Measurements from ENCODE around the gene CDCA7.

GRCh38 chr2:173339807-173340206 lies 14.9 kb upstream of the CDCA7 start:
- TF ChIP-seq, protein P1, sequence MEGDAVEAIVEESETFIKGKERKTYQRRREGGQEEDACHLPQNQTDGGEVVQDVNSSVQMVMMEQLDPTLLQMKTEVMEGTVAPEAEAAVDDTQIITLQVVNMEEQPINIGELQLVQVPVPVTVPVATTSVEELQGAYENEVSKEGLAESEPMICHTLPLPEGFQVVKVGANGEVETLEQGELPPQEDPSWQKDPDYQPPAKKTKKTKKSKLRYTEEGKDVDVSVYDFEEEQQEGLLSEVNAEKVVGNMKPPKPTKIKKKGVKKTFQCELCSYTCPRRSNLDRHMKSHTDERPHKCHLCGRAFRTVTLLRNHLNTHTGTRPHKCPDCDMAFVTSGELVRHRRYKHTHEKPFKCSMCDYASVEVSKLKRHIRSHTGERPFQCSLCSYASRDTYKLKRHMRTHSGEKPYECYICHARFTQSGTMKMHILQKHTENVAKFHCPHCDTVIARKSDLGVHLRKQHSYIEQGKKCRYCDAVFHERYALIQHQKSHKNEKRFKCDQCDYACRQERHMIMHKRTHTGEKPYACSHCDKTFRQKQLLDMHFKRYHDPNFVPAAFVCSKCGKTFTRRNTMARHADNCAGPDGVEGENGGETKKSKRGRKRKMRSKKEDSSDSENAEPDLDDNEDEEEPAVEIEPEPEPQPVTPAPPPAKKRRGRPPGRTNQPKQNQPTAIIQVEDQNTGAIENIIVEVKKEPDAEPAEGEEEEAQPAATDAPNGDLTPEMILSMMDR (IDR thresholded peaks at IDR 0.05; ENCODE audit: poor library complexity, severe bottlenecking), result no peak
- no peak for TF ChIP-seq TAF1 (IDR thresholded peaks at IDR 0.05; ENCODE audit: low read depth)
- TF ChIP-seq SMC3 (conservative IDR thresholded peaks at IDR 0.05; ENCODE audit: poor library complexity), result no peak
- TF ChIP-seq POLR2AphosphoS5 (IDR thresholded peaks at IDR 0.05), result no peak
- no peak for TF ChIP-seq RAD21 (conservative IDR thresholded peaks at IDR 0.05)
- TF ChIP-seq MXI1 (conservative IDR thresholded peaks at IDR 0.05; ENCODE audit: poor library complexity, severe bottlenecking), result no peak
- no peak for TF ChIP-seq EP300 (conservative IDR thresholded peaks at IDR 0.05; ENCODE audit: poor library complexity, severe bottlenecking)
- no peak for TF ChIP-seq EZH2 (IDR thresholded peaks at IDR 0.05; ENCODE audit: borderline replicate concordance, insufficient read depth, low read length, poor library complexity, severe bottlenecking)
